ENCODE data around the gene TIMP3.
"Not testable (repeated sequence)": the region's sequence is repeated elsewhere in the genome, so short reads cannot be mapped to it uniquely, and the experiment has no call there.

TIMP3 gene

DNA sequence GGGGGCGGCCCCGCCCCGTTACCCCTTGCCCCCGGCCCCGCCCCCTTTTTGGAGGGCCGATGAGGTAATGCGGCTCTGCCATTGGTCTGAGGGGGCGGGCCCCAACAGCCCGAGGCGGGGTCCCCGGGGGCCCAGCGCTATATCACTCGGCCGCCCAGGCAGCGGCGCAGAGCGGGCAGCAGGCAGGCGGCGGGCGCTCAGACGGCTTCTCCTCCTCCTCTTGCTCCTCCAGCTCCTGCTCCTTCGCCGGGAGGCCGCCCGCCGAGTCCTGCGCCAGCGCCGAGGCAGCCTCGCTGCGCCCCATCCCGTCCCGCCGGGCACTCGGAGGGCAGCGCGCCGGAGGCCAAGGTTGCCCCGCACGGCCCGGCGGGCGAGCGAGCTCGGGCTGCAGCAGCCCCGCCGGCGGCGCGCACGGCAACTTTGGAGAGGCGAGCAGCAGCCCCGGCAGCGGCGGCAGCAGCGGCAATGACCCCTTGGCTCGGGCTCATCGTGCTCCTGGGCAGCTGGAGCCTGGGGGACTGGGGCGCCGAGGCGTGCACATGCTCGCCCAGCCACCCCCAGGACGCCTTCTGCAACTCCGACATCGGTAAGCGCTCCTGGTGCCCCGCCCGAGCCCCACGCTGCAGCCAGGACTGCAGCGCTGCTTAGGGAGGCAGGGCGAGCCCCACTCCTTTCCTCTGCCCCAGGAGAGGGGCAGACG is at the start of gene TIMP3:
Gene TIMP3 (plus strand): TSS at position 169 of the 700 bp plus-strand sequence. CDS start 297 bp downstream, at position 466.
- peak; percentile 81 for DNase-seq (ENCODE audit: low spot score)

DNA sequence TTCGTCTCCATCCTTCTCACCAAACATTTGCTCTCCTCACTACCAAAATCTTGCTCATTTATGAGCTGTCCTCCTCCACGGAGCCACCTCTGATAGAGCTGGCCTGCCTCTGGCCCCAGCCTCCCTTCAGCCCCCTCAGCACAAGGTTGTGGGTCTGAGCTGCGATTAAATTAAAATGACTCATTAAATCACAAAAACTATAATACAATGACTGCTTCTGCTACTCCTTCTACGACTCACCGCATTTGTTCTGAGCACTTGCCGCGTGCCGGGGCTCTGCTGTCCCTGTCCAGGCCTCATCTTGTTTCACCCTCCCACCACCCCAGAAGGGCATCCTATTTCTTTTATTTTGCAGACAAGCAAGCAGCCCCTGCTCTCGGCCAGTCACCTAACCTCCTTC is 49.2 kb upstream of the TIMP3 start:
- DNase-seq (ENCODE audit: low spot score): no peak

DNA sequence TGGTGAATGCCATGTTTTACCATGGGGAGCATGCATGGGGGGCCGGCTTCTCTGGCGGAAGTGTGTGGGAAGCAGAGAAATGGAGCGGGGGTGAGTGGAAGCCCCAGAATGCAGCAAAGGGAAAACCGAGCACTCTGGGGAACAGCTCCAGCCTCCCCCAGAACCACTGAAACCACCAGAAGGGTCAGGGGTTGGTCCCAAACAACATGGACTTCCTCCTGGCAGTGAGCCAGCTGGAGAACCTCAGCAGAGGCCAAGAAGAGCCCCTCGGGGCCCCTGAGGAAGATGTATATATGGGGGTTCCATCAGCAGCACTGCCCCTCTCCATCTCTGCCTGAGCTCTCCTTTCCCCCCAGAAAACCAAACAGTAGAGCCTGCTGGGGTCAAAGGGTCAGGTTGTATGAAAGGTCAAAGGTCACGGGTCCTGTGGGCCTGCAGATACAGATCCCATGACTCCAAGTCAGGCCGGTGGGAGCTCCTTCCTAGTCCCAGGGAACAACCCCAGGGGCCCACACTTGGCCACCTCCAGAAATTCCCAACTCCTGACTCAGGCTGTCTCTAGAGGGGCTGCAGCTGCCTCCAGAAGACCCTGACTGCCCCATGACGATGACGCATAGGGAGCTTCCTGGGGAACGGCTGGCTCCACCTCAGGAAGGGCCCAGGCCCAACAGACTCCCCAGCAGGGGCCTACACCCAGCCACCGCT is 48.5 kb upstream of the TIMP3 start:
- no peak for DNase-seq (ENCODE audit: low spot score)

DNA sequence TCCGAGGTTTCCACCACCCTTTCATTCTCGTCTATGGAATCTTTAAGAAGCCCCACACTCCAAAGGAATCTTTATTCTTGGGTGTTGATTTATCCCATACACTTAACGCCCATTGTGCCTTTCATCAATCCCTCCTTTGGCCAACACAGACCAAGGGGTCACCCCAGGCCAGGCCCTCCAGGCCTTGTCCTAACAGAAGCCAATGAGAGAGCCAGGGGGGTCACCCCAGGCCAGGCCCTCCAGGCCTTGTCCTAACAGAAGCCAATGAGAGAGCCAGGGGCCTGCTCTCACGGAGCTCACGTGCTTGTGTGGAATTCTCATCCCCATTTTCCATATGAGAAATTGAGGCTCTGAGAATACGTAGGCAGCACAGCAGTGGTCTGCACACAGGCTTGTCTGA is 47.9 kb upstream of the TIMP3 start:
- DNase-seq (ENCODE audit: low spot score): no peak

DNA sequence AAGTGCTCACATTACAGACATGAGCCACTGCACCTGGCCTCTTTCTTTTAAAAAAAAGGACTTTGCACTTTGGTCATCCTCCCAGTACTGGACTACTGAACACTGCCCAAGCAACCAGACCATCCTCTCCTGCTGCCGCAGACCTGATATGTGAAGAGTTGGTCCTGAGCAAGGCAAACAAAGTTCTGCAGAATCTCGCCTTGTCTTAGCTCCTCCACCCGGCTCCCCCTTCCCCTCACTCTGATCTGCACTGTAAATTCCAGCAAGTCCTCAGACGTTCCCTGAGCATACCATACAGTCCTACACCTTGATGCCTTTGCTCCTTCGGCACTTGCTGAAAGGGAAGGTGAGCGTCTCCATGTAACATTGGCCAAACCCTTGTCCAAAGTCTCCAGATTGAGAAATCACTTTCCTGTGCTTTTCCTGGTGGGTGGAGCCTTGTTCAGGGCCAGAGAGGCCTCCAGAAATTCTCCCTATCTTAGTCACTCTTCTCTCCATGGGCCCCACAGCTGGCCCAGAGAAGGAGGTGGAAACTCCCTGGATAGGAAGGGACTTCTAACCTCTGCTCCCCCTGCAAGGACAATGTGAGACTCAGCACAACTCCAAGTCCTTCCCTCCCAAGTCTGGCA is 47.0 kb upstream of the TIMP3 start:
- DNase-seq (ENCODE audit: low spot score): peak; percentile 45

DNA sequence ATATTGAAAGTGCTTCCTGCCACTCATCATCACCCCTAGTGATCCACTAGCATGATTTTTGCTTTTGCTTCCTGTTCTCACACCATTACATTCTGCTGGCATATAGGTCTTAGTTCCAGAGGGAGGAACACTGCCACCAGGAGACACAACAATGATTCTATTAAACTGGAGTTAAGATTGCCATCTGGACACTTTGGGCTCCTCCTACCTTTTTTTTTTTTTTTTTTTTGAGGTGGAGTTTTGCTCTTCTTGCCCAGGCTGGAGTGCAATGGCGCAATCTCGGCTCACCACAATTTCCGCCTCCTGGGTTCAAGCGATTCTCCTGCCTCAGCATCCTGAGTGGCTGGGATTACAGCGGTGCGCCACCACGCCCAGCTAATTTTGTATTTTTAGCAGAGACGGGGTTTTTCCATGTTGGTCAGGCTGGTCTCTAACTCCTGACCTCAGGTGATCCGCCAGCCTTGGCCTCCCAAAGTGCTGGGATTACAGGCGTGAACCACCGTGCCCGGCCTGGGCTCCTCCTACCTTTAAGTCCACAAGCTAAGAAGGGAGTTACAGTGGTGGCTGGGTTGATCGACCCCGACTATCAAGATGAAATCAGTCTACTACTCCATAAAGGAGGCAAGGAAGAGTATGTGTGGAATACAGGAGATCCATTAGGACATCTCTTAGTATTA is 44.3 kb upstream of the TIMP3 start:
- not testable (repeated sequence) for DNase-seq (ENCODE audit: low spot score)

DNA sequence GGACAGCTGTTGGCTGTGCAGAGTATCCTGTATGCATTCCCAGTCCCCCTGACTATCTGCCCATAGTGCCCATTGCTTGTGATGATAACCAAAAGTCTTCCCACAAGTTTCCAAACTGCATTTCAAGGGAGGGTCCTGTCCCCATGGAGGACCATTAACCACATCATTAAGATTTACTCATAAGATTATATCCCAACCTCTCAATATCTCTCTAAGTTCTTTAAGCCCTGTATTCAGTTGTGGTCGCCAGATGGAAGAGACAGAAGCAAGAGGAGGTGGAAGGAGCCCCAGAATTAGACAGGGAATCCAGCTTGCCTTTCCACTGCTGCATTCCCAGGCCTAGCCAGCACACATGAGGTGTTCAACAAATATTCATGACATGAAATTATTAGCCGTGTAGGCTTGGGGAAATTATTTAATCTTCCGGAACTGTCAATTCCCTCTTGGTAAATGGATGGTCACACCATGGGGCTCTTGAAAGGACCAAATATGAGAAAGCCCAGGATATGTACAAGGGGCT is 42.6 kb upstream of the TIMP3 start:
- DNase-seq (ENCODE audit: low spot score): no peak

DNA sequence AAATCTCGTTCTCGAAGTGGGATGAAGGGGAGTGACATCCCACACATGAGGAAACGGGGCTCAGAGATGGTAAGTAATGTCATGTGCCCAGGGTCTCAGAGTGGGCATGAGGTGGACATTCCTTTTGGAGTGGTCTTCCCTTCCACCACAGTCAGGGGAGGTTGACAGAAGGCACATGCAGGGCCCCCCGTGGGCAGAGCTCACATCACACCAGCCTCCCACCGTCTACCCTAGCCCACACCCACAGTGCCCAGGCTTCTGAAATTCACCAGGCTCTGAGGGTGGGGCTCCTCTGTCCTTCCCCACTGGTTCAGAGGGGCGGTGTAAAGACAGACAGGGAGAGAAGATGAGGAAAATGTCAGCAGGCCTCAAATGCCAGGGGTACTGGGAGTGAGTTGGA is 41.1 kb upstream of the TIMP3 start:
- no peak for DNase-seq (ENCODE audit: low spot score)

DNA sequence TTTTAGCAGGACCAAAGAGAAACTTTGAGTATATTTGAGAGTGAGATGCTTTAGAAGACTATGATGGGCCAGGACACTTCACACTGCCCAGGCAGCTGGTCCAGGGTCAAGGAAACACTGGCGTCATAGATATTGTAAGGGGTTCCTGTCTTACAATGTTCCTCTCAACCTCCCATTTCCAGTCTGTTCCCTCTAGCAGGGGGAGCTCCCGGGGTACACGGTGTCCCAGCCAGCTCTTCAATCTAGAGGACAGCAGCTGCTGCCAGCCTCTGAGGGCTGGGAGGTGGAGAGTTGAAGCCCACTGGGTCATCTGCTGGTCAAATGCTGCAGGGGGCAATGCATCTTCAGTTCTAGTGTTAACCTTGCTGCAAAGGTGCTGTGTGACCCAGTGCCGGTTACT is 40.7 kb upstream of the TIMP3 start:
- DNase-seq (ENCODE audit: low spot score): no peak

DNA sequence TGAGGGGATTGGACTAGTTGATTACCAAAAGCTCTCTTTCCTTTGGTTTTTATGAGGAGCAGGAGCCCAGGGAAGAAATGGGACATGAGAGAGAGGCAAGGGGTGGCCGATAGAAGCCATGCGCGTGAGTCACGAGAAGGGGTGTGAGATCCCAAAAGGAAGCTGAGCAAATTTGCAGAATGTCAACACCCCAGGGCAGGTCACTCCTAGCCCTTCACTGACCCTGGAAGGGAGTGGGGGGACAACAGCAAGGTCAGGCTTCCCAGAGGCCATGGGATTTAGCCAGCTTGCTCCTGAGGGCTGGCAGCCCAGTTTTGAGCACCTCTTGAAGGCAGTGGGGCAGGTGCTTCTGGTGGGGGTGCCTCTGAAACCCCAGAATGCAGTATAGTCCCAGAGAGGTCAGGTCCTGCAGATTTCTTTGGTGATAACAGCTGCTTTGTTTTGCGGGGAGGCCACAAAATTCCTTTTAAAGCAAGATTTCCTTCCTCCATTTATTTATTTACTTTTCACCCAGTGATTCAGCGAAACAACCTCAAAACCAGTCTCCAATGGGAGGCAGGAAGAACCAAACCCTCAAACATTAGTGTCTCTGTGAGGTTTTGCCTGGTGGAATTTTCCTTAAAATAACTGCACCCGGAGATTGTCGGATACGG is 40.1 kb upstream of the TIMP3 start:
- DNase-seq (ENCODE audit: low spot score): no peak

DNA sequence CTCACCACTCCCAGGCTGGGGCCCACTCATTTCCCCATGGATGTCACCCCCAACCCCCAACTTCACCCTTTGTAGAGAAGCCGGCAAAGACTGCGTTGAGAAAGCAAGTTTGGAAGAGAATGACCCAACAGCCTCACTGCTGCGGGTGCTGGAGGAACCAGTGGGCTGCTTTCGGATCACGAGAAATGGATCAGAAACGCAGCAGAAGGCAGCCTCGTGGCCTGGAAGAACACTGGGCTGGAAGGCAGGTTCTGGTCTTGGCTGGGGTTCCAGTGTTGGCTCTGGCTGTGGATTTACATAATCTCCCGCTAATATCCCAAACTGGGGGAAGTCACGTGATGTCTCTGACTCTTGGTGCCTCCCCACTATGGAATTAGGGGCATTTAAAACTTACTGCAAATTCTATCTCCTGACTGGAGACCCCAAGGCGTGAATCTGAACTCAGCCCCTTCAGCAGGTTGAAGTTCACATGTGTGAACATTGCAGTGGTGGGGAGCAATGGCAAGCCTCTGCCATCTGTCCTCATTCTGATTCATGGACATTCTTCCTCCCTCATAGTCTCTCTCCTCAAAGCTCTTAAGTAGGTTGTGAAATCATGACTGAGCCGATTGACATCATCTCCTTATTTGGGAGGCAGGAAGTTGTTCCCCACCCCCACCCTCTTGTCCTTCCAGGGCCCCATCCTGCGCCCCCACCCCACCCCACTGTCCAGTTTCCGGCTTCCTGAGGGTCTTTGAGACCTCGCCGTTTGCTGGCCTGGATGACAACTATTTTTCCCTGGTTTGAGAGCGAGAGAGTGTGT is 37.0 kb upstream of the TIMP3 start:
- no peak for DNase-seq (ENCODE audit: low spot score)

DNA sequence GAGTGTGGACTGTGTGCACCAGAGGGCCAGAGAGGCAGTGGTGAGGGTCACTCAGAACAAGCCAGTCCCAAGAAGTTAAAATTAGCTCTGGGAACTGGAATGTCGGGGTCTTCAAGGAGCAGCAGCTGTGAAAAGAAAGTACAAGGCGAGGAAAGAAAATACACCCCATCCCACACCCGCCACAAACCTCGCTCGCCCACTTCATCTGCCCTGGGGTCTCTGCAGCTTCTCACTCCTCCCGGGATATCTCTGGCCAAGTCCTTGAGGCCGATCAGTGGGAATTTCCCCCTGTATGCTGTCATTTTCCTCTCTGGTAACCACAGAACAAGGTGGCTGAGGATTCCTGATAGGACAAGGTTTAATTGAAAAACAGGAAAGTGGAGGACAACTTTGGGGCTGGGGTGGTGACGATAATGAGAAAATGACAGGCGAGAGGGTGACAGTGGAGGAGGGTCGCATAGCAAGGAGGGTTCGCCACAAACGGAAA is 36.3 kb upstream of the TIMP3 start:
- DNase-seq (ENCODE audit: low spot score): no peak

DNA sequence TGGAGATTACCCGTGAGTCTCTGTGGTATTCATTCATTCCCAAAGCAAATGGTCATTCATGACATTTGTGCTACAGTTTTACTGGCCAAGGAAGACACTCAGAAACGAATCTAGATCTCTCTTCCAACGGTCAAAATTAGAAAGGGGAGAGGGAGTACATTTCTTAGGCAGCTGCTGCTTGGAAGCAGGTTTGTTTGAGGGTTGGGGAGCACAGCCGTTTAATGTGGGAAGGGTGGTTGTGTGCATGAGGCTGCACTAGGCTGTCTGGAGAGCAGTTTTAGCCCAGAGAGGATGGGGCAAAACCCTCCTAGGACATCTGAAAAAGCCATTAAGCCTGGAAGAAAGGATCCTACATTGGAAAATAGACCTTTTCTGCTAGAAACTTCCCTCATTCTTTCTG is 29.7 kb upstream of the TIMP3 start:
- no peak for DNase-seq (ENCODE audit: low spot score)

DNA sequence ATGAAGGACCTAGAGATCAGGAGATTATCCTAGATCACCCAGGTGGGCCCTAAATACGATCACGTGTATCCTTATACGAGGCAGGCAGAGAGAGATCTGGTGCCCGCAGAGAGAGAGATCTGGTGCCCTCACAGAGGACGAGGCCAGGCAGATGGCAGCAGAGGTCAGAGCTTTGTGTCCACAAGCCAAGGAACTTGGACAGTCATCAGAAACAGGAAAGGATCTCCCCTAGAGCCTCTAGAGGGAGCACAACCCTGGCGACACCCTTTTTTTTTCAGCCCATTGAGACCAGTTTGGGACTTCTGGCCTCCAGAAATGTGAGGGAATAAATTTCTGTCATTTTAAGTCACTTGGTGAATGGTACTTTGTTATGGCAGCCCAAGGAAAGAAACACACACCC is 25.5 kb upstream of the TIMP3 start:
- no peak for DNase-seq (ENCODE audit: low spot score)

DNA sequence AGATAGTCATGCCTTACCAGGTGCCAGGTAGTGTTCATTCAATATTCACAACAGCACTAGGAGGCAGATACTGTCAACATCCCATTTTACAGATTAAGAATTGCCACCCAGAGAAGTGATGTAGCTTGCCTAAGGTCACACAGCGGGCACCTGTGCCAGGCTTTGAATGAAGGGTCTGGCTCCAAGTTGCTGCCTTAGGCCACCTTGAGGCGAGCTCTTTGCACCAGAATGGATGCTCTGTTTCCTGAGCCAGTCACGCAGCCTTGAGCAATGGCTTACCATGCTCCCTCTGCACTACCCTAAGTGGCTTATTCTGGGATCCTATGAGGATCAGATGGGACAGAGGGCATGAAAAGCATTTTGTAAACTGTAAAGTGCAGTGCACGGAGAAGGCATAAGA is 25.1 kb upstream of the TIMP3 start:
- no peak for DNase-seq (ENCODE audit: low spot score)

DNA sequence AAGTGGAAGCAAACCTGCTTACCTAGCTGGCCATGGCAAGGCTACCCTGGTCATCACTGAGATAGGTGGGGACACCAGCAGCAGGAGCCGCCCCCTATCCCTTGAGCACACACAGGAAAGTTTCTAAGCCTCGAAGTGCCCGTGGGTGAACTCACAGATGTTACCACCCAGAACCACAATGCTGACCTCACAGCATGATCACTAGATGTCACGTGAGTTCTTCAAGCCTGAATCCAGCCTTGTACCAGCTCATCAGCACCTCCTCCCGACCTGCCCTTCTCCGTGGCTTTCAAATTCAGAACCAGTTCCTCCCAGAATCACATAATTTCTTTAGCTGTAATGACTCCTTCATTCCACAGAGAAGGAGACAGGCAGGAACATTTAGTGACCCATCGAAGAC is 24.7 kb upstream of the TIMP3 start:
- DNase-seq (ENCODE audit: low spot score): no peak

DNA sequence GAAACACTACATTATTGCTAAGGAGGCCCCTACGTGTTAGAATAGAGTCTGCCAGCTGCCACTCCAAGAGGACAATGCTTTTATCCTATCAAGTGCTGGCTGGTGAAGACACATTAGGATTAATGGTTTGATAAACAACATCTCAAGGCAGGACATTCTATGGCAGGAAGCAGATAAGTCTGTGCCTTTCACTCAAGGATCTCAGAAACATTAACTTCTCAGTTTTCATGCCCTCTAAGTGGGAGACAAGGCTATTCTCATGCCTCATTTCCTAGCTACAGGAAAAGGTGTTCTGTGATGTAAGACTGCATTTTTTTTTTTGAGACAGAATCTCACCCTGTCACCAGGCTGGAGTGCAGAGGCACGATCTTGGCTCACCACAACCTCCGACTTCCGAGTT is 23.5 kb upstream of the TIMP3 start:
- DNase-seq (ENCODE audit: low spot score): no peak

DNA sequence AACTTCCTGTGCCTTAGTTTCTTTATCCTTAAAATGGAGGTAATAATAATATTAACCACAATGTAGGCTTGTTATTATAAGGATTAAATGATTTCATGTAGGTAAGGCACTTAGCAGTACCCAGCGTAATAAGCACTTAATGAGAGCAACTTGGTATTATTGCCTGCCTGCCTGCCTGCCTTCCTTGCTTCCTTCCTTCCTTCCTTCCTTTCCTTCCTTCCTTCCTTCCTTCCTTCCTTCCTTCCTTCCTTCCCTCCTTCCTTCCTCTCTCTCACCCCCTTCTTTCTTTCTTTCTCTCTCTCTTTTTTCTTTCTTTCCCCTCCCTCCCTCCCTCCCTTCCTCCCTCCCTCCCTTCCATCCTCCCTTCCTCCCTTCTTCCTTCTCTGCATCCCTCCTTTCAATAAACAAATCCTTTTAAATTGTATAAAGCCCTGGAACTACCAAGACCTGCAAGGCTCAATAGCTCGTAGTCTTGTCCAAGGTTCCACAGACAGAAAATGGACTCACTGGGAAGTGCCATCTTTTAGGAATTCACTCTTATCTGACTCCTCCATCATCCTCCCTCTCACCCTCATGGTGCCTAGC is 20.7 kb upstream of the TIMP3 start:
- no peak for DNase-seq (ENCODE audit: low spot score)

DNA sequence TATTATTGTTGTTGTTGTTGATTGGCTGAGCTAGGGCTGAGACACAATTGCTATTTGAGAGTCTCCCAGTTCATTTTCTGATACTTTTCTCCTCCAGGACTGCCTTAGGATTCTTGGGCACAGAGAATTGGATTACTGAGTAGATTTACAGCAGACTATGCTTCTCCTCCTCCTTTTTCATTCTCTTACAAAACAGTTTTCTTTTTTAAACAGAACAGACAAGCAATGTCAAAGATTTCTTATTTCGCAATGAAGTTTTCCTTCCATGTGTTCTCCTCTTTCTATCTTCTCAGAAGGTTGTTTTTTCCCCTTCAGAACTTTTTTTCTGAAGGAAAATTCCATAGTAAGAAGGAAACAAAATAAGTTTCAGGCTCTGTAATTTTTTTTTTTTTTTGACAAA is 19.8 kb upstream of the TIMP3 start:
- no peak for DNase-seq (ENCODE audit: low spot score)

DNA sequence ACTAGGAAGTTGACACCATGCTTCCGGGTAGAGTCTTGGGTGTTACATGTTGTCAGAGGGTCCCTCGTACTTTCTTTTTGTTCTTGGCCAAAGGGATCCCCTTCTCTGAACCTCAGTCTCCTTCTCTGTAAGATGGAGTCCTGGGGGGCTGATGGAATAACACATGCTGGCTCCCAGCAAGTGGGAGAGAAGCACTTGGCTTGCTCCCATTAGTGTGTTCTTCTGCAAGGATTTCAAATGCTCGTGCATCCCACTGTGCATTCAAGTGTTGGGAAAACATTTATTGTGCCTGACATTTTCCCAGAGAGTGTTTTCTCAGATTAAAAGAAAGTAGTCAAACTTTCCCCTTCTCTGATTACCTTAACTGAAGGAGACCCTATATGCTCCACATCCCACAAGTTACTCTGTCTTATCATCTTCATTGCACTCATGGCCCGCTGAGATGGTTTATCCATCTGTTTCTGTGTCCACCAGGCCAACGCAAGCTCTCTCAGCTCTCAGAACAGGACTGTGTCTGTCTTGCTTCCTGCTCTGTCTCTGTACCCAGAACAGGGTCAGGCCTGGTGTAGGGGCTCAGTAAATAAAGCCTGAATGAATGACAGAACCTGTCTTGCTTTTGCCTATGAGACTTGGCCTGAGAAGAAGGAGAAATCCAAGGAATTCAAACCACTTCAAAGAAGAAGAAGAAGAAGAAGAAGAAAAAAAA is 16.0 kb upstream of the TIMP3 start:
- DNase-seq (ENCODE audit: low spot score): no peak
